SHP77 (cell line): ENCODE results near the gene CCDC191.

Experiments
- DNase-seq, 2 experiments: peaks; one replicate each; lab custom pipeline; 2025; lab: John Stamatoyannopoulos, UW

The CCDC191 gene

DNA sequence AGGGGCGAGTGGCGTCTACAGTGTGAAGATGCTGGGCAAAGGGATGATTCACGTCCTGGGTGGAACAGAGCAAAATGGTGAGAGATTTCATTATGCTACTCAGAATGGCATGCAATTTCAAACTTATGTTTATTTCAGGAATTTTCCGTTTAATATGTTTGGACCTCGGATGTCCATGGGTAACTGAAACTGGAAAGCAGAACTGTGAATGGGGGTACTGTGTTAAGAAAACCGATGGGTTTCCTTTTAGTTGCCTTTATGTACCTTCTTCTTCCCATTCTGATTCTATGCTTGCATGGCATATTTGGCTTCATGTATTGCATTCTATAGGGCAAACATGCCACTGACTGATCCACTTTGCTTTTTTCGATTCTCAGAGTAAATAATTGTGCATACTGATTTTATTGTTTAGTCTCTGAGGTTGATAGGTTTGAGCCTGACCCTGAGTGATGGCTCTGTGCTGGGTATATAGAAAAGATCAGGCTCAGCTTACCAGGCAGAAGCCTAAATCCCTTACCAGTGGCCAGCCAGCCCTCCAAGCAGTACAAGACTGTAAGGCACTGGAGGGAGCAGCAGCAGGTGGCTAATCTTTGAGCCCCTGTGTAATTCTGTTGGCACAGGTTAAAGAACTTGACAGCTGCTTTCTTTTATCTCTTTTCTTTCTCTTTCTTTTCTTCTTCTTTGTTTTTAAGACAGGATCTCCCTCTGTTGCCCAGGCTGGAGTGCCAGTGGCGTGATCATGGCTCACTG is 4.8 kb upstream of the CCDC191 start:
- DNase-seq, result no peak

DNA sequence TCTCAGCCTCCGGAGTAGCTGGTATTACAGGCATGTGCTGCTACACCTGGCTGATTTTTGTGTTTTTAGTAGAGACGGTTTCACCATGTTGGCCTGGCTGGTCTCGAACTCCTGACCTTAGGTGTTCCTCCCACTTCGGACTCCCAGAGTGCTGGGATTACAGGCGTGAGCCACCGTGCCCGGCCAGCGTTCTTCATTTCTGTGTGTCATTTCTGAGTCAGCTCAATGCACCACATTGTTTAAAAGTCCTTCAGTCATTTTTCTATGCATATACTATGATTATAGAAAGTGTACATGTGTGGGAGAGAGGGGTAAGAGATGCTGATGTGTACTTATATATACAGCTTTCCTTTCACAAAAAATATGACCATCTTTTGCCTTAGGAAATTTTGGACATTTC is 2.3 kb upstream of the CCDC191 start:
- DNase-seq, result no peak

DNA sequence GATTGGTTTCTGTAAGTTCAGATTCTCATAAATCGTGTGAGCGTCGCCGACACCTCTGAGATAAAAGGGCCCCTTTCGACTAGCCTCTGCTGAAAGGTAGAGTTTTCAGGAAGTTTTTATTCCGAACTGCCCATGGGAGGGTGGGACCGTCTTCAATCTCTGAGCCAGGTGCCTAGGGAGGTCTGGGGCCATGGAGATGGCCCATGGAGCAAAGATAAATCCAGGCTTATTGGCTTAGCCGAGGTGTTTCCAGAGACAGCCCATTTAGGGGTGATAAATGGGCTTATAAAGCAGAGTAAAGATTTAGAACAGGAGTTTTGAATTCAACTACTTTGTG is 653 bp upstream of the CCDC191 start:
- no peak for DNase-seq

DNA sequence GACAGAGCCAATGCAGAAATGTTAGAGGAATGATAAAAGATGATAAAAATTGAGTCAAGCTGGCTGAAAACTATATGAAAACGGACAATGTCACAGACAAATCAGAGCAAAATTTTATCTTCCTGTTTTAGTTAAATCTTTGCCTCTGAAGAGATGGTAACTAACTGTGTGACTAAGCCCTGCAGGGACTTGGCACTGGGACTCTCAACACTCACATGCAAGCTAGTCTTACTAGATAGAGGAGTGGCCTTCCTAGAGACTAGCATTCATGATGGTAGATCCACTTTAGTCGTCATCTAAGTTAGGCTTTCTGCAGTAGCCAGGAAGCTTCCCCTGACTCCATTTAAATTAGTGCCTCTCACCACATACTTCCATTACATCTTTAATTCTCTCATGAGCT is 4.1 kb downstream of the CCDC191 start:
- no peak for DNase-seq

DNA sequence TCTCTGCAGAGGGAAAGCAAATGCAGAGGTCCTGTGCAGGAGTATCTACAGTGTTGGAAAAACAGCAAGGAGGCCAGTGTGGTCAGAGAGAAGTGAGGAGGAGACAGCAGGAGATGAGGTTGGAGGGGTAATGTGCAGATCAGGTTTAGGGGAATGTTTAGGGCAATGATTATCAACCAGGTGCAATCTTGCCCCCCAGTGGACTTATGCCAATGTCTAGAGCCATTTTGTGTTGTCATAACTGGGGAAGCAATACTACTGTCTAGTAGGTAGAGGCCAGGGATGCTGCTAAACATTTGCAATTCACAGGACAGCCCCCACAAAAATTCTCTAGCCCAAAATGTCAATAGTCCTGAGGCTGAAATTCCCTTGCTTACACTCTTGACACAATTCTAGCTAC is 13.1 kb downstream of the CCDC191 start:
- no peak for DNase-seq

DNA sequence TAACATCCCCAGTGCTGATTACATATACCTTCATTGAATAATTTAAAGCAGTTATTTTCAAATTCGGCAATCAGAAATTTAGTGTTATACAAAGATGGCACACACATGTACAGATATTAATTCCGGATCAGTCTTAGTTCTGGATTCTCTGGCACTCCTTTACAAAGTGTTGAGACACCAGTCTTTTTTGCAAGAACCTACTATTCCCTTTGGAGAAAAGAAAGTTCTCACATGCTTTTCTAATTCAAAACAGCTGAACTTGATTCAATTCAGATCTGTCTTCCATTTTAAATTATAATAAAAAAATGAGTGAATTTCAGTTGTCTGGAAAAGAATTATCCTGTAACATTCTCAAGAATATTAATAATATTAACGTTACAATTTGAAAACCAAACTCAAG is 20.4 kb downstream of the CCDC191 start:
- no peak for DNase-seq

DNA sequence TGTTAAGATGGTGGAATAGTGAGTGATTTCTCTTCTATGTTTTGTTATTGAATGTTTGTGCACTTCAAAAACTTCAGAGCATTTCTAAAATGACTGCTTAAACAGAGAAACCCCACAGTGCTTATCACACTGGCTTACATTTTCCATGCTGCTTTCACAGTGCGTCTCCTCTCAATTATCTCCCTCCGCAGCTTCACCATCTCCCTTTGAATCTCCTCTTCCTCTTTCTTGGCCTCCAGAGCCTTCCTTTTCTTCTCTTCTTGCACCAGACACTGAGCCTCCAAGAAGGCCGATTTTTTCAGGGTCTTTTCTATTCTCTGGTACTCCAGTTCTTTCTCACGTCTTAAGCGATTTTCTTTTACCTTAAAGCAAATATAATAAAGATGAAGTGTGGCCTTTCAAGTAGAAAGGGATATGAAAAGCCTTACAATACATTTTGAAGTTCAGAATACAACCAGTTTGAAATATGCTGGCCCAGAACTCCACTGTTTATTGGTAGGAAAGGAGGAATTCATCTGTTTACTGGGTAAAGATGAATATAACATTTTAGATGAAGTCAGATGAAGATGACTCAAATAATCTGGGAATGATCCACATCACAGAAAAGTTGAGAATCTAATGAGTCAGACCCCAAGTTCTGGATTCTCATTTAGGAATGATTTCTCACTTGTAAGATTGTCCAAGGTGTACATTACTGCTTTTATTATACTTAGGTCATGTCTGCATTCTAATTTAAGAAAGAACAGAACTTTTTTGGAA is 21.4 kb downstream of the CCDC191 start:
- DNase-seq, result no peak

DNA sequence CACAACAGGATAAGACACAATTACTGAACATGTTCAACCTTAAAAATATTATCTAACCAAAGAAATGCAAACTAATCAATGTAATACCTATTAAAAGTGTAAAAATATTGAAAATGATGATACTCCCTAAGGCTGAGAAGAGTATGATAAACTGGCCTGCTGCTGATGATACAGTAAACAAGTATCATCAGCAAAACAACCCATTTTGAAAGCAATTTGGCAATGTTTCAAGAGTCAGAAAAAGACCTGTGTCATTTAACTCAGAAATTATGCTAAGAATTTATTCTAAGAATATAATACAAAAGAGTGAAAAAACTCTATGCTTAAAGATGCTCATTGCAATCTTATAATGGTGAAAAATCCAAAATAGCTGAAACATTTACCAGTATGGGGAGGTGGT is 22.1 kb downstream of the CCDC191 start:
- no peak for DNase-seq

DNA sequence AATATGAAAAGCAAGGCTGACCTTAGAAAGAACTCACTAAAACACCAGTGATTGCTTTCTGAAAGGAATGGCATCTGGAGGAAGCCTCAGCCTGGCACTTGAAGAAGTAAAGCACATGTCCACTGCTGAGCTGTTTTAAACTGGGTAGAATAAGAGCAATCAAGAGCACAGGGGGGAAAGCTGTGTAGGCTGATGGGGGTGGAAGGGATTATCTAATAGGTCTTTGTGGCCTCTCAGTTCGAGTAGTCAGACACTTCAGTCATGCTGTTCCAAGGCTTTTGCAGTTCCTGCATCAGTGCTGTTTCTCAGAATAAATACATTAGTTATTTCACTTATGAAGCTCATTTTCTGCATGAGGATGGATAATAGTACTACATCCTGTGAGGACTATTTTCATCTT is 22.6 kb downstream of the CCDC191 start:
- DNase-seq, result no peak

DNA sequence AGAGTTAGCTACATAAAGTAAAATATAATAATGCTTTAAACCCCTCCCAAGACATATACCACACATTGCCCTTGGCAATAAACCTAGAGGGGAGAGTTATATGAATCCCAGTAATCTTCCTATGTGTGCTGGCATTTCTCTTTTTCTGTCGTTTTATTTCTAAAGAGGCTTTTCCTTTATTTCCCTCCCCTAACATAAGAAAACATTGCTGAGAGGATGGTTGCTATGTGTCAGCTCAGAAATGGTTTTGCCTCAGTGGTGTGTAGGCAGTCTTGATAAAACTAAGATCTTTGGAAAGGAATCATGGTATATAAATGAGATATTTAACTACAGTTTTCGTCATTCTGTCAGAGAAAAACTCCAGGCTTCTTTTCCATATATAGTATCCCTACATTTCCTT is 30.0 kb downstream of the CCDC191 start:
- DNase-seq, result no peak

DNA sequence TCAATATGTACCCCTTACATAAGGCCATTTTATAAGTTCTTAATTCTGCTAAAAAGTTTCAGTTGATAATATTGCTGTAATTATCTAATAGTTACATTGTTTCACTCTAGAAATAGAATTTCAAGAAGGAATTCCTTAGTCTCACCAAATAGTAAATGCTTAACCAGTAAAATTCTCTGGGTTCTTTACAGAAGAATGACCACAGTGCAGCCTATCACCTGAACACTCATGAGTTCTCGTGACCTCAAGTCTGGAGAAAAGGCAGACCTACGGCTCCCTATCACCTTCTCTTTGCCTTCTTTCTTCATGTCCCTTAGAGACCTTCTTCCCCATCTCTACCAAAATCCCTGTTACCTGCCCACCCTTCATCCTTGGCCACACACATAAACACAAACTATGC is 30.9 kb downstream of the CCDC191 start:
- DNase-seq, result no peak

DNA sequence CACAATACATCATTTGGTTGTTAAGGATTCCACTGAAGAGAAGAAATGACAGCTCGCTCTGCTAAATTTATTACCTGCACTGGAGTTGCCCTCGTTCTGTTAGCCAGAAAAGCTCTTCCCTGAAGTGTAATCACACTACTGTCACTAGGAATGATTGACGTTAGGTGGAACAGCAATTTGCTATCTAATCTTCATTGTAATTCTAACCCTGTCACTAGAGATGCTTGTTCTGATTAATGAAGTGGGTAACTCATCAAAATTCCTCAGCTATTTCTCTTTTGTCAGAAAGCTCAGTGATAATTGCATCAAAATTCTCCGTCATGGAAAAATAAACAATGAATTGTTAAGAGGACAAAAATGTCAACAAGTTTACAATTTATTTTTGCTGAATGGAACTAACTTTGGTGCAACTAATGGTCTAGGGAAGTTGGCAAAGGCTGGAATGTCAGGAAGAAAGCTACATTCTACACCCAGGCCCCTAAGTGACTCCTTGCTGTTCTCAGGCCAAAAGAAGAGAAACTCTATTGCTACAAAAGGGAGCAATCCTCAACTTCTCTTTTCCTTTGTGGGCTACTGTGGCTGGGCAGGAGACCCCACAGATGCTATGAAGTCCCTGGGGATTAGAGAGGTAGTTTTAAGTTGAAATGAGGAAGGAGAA is 34.1 kb downstream of the CCDC191 start:
- DNase-seq, result no peak

DNA sequence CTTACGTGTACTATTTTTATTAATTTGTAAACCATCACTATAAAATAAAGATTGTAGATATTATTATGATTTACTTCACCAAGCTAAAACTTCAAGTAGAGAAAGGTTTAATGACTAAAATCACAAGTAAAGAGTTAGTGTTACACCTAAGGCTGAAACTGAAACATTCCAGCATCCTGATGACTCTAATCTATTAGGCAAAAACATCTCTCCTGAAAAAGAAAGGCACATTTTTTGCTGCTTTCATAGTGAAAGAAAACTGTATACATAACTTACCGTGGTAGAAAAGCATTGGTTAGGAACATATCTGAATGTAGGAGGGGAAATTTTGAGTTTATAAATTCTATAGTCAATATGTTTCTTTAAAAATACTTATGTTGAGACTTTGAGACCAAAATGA is 35.4 kb downstream of the CCDC191 start:
- no peak for DNase-seq

DNA sequence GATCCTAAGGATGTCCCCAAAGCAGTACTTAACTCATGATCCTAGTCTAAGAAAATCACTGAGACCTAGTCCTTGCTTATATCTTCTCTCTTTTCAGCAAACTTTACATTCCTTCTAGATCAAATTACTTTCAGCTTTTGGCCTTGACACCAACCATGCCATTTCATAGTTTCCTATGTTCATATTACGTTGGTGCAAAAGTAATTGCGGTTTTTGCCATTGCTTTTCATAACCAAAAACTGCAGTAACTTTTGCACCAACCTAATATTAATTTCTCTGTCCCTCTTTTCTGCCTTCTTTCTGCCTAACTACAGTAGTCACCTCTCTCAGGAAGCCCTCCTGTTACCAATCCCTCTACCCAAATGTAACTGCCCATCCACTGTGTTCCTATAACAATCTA is 36.8 kb downstream of the CCDC191 start:
- no peak for DNase-seq

DNA sequence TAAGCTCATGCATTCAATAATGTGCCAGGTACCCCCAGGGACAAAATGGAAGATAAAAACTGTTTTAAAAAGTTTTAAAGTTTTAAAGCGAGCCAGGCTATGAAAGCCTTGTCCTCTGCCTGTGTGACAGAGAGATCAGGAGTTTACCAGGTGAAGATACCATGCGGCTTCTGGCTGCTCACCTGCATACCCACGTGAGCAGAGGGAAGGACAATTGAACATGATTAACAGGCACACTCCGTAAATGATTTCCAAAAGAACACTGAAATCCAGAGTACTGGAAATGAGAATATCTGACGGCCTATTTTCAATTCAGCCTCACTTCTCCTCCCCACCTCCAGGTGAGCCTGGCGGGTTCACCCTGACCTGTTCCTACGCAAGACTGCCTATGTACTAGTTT is 42.1 kb downstream of the CCDC191 start:
- DNase-seq, result no peak

DNA sequence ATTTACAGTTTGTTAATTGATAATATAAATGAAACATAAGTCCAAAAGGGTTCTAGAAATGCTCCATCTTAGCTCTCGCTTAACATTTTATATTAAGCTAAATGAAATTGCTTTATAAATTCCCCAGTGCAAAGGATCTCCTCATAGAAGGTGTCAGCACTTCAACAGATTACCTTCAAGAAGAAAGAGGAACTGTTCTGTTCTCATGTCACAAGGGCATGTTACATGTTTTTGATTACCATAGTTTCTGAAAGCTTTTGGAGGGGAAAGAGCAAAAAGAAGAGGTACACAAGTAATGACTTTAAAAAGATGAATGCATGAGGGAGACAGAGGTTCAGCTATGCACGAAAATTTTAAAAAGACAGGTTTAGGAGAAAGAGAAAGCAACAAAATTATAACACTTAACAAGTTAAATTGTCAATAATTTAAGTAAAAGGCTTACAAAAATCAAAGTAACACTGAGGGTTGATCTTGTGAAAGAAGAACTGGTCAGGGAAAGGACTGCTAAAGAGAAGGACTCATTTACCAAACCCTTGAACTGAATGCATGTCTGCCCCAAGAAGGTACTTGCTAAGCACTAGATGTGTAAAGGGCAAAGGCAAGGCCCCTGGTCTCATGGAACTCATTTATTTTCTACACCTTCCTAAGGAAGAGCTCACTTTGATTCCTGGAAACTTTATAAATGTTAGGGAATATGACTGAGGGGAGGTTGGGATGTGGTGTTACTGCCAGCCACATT is 45.1 kb downstream of the CCDC191 start:
- DNase-seq, result no peak

DNA sequence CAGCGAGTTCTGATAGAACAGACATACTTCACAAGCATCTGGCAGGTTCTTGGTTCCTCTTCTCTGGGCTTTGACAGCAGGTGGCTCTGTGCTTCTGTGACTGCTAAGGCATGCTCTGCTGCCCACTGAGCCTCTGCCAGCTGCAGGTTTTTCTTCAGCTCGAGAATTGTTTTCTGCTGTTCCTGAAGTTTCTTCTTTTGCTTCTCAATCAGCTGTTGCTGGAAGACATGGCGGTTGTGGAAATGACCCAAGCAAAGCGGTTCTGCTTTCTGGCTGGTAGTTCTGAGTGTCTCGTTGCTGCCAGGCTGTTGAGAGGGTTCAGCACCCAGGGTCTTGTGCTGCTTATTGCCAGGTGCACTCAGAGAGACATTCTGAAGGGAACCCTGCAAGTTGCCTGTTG is 50.8 kb downstream of the CCDC191 start:
- DNase-seq, result no peak

DNA sequence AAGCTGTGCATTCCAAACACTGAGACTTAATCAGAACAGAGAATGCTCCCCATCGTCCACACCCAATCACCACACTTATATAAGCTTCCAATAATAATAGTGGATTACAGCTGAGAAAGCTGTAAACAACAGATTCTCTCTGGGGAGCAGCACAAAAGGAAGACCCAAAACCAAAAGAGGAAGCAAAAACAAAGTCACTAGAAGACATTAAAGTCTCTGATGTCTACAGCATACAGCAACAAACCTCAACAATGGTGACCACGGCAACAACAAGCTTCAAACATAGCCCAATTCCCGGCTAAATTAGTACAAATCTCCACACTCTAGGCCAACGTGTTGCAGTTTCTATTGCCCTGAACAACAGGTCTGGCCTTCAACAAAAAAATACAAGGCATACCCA is 70.8 kb downstream of the CCDC191 start:
- no peak for DNase-seq

DNA sequence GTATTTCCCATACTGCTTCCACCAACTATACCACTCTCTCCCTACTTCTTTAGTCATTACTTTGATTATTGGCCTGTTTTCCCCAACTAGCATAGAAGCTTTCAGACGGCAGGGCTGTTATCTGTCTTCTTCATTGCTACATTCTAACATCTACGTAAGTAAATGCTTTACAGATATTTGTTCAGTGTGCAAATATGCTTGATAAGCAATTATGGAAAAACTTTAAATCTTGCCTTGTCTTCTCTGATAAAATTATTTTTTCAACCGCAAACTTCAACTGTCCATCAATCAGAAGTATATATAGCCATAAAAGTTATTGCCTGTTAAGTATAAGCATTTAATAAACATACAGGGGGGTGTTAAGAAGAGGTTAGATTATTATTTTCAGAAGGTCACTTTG is 72.8 kb downstream of the CCDC191 start:
- DNase-seq, result no peak

DNA sequence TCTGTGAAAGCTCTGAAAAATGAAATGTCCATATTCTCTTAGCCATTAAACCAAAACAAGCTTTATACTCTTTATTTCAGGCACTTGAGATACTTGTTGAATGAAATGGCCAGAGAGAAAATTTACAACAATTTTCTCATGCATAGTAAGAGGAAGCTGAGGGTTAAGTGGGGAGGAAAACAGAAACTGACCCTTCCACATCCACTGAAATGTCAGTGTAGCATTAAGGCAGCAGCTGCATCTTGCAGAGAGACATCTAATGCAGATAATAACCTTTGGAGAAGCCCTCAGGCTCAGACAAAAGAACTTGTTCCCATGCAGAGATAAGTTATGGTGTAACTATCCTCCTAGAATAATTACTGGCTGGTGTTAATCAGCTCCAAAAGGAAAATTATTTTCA is 74.5 kb downstream of the CCDC191 start:
- DNase-seq, result no peak

DNA sequence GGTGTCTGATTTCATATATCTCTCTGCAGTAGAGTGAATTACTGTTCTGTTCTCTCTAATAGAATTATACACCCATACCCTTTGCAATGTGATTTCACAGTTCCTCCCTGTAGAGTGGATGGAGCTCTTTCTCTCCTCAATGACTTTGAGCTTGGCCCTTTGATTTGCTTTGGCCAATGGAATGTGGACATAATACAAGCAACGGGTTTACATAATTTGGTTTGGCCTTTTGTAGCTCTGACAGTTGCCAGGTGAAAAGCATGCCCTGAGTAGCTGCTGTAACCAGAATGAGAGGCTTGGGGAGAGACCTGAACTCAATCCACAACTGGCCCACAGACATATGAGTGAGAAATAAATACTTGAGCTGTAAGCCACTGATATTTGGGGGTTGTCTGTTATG is 76.4 kb downstream of the CCDC191 start:
- no peak for DNase-seq

DNA sequence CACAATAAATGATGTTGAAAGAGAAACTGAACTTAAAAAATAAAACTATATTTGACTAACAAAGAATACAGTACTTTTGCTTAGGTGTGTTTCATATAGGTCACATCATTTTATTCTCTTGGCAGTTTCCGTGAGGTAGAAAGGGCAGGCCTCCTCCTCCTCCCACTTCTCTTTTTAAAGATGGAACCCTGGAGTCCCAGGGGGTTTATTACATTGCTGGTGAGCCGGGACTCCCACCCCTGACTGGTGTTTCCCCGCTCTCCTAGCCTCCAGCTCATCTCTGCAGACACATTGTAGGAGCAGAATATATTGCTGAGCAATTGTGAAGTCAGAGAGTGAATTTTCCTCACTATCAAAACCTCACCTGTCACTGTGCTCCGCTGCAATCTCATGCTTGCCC is 78.5 kb downstream of the CCDC191 start:
- no peak for DNase-seq

DNA sequence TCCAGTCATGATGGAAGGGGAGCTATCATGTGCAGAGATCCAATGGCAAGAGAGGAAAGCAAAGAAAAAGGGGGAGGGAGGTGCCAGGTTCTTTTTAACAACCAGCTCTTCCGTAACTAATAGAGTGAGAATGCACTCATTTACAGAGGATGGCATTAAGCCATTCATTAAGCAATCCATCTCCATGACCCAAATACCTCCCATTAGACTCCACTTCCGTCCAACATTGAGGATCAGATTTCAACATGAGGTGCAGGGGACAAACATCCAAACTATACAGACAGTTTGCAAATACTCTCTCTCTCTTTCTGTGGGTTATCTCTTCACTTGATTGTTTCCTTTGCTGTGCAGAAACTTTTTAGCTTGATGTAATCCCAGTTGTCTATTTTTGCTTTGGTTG is 87.3 kb downstream of the CCDC191 start:
- no peak for DNase-seq
